Measurements from ENCODE around the gene FGF18.

FGF18 gene

DNA sequence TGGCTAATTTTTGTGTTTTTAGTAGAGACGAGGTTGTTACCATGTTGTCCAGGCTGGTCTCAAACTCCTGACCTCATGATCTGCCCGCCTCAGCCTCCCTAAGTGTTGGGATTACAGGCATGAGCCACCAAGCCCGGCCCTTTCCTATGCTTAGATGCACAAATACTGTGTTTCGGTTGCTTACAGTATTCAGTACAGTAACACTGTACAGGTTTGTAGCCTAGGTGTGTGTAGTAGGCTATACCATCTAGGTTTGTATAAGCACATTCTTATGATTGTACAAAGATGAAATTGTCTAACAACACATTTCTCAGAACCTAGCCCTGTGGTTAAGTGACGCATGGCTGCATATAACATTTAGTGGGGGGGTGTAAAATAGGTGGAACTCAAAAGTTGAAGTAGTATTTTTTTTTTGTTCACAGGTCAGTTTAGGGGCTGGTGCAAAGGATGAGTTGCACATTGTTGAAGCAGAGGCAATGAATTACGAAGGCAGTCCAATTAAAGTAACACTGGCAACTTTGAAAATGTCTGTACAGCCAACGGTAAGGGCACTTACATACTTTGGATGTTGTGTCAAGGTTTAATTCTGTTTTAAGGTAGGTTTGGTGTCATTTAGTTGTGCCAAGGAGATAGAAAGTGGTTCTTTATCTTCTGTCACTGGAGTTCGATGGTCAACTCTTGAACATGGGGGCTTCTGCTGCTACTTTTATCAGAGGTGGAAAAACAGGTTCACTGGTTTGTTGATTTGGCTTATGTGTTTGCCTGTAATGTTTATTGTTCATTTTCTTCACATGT is 28.4 kb upstream of the FGF18 start:
- TF ChIP-seq SIN3A (IDR thresholded peaks at IDR 0.05; ENCODE audit: borderline replicate concordance, insufficient read depth, low read length) = no peak

DNA sequence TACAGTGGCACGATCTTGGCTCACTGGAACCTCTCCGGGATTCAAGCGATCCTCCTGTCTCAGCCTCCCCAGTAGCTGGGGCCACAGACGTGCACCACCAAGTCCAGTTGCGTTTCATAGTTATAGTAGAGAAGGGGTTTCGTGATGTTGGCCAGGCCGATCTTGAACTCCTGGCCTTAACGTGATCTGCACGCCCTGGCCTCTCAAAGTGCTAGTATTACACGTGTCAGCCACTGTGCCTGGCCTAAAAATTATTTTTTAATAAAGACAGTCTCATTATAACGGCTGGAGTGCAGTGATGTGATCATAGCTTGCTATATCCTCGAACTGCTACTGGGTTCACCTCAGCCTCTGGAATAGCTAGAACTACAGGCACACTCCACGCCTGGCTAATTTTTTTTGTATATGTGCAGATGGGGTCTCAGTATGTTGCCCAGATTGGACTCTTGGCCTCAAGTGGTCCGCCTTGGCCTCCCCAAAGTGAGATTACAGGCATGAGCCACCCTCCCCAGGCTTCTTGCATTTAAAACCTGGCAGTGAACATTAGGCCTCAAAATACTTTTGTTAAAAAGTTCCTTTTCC is 27.4 kb upstream of the FGF18 start:
- no peak for TF ChIP-seq TAF1 (IDR thresholded peaks at IDR 0.05; ENCODE audit: borderline replicate concordance, insufficient read depth, low read length)
- TF ChIP-seq FOXP2 (optimal IDR thresholded peaks at IDR 0.05; ENCODE audit: borderline replicate concordance, extremely low read depth, extremely low read length, insufficient read depth) = no peak
- TF ChIP-seq POLR2AphosphoS5 (IDR thresholded peaks at IDR 0.05; ENCODE audit: low read depth, low read length) = no peak
- TF ChIP-seq, protein P1, sequence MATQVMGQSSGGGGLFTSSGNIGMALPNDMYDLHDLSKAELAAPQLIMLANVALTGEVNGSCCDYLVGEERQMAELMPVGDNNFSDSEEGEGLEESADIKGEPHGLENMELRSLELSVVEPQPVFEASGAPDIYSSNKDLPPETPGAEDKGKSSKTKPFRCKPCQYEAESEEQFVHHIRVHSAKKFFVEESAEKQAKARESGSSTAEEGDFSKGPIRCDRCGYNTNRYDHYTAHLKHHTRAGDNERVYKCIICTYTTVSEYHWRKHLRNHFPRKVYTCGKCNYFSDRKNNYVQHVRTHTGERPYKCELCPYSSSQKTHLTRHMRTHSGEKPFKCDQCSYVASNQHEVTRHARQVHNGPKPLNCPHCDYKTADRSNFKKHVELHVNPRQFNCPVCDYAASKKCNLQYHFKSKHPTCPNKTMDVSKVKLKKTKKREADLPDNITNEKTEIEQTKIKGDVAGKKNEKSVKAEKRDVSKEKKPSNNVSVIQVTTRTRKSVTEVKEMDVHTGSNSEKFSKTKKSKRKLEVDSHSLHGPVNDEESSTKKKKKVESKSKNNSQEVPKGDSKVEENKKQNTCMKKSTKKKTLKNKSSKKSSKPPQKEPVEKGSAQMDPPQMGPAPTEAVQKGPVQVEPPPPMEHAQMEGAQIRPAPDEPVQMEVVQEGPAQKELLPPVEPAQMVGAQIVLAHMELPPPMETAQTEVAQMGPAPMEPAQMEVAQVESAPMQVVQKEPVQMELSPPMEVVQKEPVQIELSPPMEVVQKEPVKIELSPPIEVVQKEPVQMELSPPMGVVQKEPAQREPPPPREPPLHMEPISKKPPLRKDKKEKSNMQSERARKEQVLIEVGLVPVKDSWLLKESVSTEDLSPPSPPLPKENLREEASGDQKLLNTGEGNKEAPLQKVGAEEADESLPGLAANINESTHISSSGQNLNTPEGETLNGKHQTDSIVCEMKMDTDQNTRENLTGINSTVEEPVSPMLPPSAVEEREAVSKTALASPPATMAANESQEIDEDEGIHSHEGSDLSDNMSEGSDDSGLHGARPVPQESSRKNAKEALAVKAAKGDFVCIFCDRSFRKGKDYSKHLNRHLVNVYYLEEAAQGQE (IDR thresholded peaks at IDR 0.05; ENCODE audit: insufficient read depth in 1 of 2, low read depth in 2 of 2, low read length in 2 of 2) = no peak
- no peak for TF ChIP-seq SIN3A (IDR thresholded peaks at IDR 0.05; ENCODE audit: borderline replicate concordance, insufficient read depth, low read length)

DNA sequence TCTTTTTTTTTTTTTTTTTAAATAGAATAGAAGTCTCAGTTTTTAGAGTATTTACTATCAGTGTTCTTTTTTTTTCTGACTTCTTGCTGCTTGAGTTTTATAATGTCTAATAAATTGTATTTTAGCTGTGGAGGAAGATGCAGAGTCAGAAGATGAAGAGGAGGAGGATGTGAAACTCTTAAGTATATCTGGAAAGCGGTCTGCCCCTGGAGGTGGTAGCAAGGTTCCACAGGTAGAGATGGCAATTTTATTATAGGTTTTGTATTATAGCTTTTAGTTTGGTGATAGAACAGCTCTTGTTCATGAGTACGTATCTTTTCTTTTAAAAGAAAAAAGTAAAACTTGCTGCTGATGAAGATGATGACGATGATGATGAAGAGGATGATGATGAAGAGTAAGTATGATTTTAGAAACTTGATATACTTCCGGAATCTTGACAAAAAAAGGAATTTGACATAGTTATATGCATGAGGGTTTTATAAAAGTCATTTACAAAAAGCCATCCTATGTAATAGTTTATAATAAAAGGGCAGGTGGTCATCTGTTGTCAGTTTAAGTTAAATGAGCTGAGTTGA is 26.8 kb upstream of the FGF18 start:
- TF ChIP-seq, protein P1 (IDR thresholded peaks at IDR 0.05; ENCODE audit: insufficient read depth in 1 of 2, low read depth in 2 of 2, low read length in 2 of 2) = no peak
- TF ChIP-seq POLR2AphosphoS5 (IDR thresholded peaks at IDR 0.05; ENCODE audit: low read depth, low read length) (no peak), FOXP2 (optimal IDR thresholded peaks at IDR 0.05; ENCODE audit: borderline replicate concordance, extremely low read depth, extremely low read length, insufficient read depth) (no peak), SIN3A (IDR thresholded peaks at IDR 0.05; ENCODE audit: borderline replicate concordance, insufficient read depth, low read length) (no peak), TAF1 (IDR thresholded peaks at IDR 0.05; ENCODE audit: borderline replicate concordance, insufficient read depth, low read length) (no peak)

DNA sequence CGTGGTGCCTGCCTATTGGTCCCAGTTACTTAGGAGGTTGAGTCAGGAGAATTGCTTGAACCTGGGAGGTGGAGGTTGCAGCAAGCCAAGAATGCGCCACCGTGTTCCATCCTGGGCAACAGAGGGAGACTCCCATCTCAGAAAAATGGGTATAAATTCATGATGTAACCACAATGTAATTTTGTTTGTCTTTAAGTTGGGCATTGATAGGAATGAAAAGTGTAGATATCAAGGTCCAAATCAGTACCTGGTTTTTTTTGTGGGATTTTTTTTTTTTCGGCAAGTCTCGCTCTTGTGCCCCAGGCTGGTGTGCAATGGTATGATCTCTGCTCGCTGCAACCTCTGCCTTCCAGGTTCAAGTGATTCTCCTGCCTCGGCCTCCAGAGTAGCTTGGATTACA is 24.4 kb upstream of the FGF18 start:
- TF ChIP-seq SIN3A (IDR thresholded peaks at IDR 0.05; ENCODE audit: borderline replicate concordance, insufficient read depth, low read length) (no peak), POLR2AphosphoS5 (IDR thresholded peaks at IDR 0.05; ENCODE audit: low read depth, low read length) (no peak), FOXP2 (optimal IDR thresholded peaks at IDR 0.05; ENCODE audit: borderline replicate concordance, extremely low read depth, extremely low read length, insufficient read depth) (no peak), TAF1 (IDR thresholded peaks at IDR 0.05; ENCODE audit: borderline replicate concordance, insufficient read depth, low read length) (no peak)
- TF ChIP-seq, protein P1 (IDR thresholded peaks at IDR 0.05; ENCODE audit: insufficient read depth in 1 of 2, low read depth in 2 of 2, low read length in 2 of 2) = no peak

DNA sequence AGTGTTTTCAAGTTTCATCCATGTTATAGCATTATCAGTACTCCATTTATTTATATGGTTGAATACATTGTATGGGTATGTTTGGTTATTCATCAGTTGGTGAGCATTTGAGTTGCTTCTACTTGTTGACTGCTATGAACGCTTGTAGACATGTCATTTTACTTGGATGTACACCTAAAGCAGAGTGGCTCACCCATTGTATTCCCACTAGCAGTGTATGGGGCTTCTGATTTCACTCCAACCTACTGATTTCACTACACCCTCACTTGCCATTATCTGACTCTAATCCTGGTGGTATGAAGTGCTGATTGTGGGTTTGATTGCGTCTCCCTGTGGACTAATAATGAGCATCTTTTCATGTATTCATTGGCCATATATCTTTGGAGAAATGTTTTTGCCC is 22.3 kb upstream of the FGF18 start:
- TF ChIP-seq SIN3A (IDR thresholded peaks at IDR 0.05; ENCODE audit: borderline replicate concordance, insufficient read depth, low read length) (no peak), TAF1 (IDR thresholded peaks at IDR 0.05; ENCODE audit: borderline replicate concordance, insufficient read depth, low read length) (no peak), FOXP2 (optimal IDR thresholded peaks at IDR 0.05; ENCODE audit: borderline replicate concordance, extremely low read depth, extremely low read length, insufficient read depth) (no peak), POLR2AphosphoS5 (IDR thresholded peaks at IDR 0.05; ENCODE audit: low read depth, low read length) (peak; percentile 36; the same call in 1 of the 2 replicates)
- TF ChIP-seq, protein P1 (IDR thresholded peaks at IDR 0.05; ENCODE audit: insufficient read depth in 1 of 2, low read depth in 2 of 2, low read length in 2 of 2) = no peak
